HG03060 (cell line): Measurements from ENCODE around the gene CFAP77.

Experiments used
- ATAC-seq: cut with Tn5 transposase; IDR thresholded peaks from one replicate; pipeline ENCODE4 v1.9.1; 2021; ENCODE audit warnings: low read depth, moderate number of reproducible peaks; ENCODE audit not compliant: unreplicated experiment

Gene CFAP77

GRCh38 chr9:132486706-132487350, 76.8 kb downstream of the CFAP77 start:
- no peak for ATAC-seq

- ATAC-seq, result no peak
Observed at GRCh38 chr9:132487351-132487791, 77.4 kb downstream of the CFAP77 start.

- ATAC-seq, result no peak
Observed at GRCh38 chr9:132487980-132488535, 78.0 kb downstream of the CFAP77 start.

- no peak for ATAC-seq
Observed at GRCh38 chr9:132488626-132489025, 78.6 kb downstream of the CFAP77 start.

DNA sequence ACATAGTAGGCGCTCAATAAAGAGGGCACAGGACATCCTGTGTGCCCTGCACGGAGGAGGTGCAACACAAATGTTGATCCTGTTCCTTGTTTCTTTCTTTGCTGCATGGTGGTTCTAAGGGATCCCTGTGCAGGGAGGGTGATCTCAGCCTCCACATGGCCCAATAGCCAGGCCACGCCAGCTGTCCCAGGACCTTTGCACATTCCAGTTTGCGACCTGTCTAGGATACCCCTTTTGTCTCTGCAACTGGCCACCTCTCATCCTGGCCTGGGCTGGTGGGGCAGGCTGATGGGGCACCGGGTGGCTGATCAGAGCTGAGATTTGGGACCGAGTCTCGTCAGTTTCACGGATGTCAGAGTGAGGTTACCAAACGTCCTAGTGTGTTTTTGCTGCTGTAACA, 79.5 kb downstream of the CFAP77 start:
- ATAC-seq, result no peak

- no peak for ATAC-seq
Observed at GRCh38 chr9:132494857-132495256, 84.8 kb downstream of the CFAP77 start.

GRCh38 chr9:132497731-132498130, 87.7 kb downstream of the CFAP77 start:
- ATAC-seq, result no peak

GRCh38 chr9:132498531-132499210, 88.7 kb downstream of the CFAP77 start:
- no peak for ATAC-seq

DNA sequence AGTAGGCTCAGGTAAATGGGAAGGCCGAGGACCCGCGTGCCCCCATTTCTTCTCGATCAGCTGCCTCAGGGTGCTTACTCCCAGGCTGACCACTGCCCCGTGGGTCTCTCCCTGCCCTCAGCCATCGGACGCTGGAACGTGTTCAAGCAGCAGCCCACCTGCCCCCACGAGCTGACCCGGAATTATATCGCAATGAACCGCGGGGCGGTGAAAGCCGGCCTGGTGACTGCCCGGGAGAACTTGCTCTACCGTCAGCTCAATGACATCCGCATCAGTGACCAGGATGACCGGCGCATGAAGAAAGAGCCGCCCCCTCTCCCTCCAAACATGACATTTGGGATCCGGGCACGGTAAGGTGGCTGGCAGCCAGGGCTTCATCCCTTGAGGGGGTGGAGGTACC, 89.2 kb downstream of the CFAP77 start:
- ATAC-seq, result no peak

GRCh38 chr9:132500193-132500592, 90.2 kb downstream of the CFAP77 start:
- ATAC-seq, result no peak

DNA sequence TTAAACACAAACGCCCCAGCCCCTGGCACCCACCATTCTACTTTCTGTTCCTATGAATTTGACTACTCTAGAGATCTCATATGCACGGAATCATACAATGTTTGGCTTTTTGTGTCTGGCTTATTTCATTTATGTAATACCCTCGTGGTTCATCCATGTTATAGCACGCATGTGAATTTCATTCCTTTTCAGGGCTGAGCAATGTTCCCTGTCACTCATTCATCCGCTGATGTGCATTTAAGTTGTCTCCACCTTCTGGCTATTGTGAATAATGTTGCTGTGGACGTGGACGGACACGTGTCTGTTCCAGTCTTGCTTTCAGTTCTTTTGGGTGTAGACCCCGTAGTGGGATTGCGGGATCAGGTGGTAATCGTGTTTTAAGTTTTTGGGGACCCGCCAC, 92.5 kb downstream of the CFAP77 start:
- no peak for ATAC-seq

DNA sequence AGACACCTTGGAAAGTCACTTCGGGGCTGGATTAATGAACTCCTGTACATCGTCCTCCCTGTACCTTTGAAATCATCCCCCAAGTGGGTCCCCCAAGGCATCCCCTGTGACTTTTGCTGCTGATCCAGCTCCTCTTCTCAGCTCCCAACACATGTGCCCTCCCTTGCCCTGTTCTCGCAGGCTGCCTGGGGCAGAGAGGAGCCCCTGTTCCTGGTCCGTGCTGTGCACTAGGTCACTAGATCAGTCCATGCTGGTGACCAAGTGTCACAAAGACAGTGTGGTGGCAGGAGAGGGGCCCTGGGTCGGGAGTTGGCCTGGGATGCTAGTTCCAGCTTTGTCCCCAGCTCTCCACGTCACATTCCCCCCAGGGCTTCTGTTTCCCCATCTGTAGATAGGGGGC, 93.1 kb downstream of the CFAP77 start:
- ATAC-seq, result no peak

GRCh38 chr9:132504488-132504887, 94.5 kb downstream of the CFAP77 start:
- no peak for ATAC-seq

- ATAC-seq, result no peak
Observed at GRCh38 chr9:132505991-132506655, 96.1 kb downstream of the CFAP77 start.

DNA sequence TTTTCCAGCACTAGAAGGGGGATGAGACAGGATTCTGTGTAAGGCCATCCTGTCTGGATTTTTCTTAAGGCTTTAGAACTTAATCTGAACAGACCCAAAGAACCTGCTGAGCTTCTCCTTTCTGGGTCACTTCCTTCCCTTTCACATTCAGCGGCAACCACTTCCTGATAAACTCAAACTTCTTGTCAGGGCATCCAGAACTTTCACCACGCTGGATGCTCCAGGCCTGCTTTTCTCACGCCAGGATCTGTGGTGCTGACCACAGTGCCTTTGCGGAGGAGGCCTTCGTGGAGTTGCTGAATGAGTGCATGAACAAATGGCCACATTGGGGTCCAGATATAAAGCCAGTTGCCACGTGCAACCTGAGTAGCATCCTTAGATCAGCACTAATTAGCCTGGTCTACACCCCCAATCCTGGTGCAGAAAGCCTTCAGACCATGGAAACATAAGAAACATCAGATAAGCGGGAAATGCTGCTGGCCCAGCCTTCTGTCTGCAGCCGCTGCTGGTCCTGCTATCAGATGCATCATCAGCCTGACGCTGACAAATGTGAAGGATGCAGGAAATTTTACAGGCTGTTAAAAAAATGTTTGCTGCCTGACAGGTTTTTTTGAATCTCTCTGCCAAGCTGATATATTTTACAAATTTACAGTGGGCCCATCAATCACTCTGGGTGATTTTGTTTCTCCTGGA, 97.1 kb downstream of the CFAP77 start:
- no peak for ATAC-seq

GRCh38 chr9:132507670-132508469, 97.9 kb downstream of the CFAP77 start:
- ATAC-seq, result no peak

- ATAC-seq, result no peak
Observed at GRCh38 chr9:132509928-132510874, 100.2 kb downstream of the CFAP77 start.

DNA sequence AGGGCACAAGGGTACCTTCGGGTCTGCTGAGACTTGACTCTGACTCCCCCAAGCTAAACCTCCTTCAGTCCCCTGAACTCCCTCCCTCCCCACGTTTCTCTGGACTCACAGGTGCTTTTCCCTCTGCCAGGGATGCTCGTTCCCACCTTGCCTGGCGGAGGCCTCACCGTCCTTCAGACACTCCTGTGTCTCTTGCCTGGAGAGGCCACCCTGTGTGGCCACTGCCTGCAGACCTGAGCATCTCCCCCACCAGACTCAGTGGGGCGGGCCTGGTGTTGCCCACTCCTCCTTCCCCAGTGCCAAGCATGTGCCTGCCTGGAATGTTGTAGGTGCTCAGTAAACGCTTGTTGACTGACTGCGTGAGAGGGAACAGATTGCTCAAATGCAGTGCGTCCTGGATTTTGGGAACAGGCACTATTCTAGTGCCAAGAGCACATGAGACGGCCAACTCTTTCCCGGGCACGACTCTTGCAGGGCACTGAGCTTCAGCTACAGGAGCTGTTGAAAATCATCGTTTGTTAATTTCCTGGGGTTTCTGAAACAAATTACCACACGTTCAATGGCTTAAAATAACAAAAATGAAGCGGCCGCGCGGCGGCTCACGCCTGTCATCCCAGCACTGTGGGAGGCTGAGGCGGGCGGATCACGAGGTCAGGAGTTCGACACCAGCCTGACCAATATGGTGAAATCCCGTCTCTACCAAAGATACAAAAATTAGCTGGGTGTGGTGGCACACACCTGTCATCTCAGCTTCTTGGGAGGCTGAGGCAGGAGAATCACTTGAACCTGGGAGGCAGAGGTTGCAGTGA, 101.4 kb downstream of the CFAP77 start:
- no peak for ATAC-seq
